PC-9 (cell line): Measurements from ENCODE around the gene DAAM1. TPM values are rescaled to one million over a fixed set of nuclear protein-coding genes. Genes with fewer than 3 reads are reported as not detected.

Experiments
- BruUV-seq: library from RNA; stranded (reverse); fragments of 400-500 nt; replicated peaks from 2 replicates; lab custom pipeline; 2021; lab: Mats Ljungman, UMichigan
- CTCF ChIA-PET: fragments of 300-600 bp; sonication (Branson Sonifier 250); formaldehyde crosslinking; loops from one replicate; lab custom pipeline; 2022; ENCODE audit warnings: antibody characterized with exemption; lab: Charles Lee
- POLR2A ChIA-PET: fragments of 300-600 bp; sonication (Branson Sonifier 250); formaldehyde crosslinking; loops from one replicate; lab custom pipeline; 2022; ENCODE audit warnings: antibody characterized with exemption; ENCODE audit not compliant: unreplicated experiment; lab: Charles Lee
- DNase-seq, 2 experiments: peaks; one replicate each; pipeline versions ENCODE4 v3.0.0 to v3.0.0-alpha.2; 2015 to 2022; ENCODE audit warnings: mixed read lengths in 1 of 2
- H2AFZ ChIP-seq: fragments of 200-600 bp; sonication (generic); 2 replicates; pipeline ENCODE4 v1.8.1; 2017; ENCODE audit warnings: antibody characterized with exemption
- H3F3A ChIP-seq: fragments of 200-600 bp; sonication (generic); 2 replicates; pipeline ENCODE4 v1.8.1; 2017; ENCODE audit warnings: antibody characterized with exemption, mild to moderate bottlenecking, low read depth; ENCODE audit not compliant: insufficient read depth
- H3K27ac ChIP-seq: fragments of 200-600 bp; sonication (generic); 2 replicates; pipeline ENCODE4 v1.6.1; 2016; ENCODE audit warnings: mixed run types
- H3K27me3 ChIP-seq: fragments of 200-600 bp; sonication (generic); 2 replicates; pipeline ENCODE4 v1.6.1; 2016; ENCODE audit warnings: low read depth, mixed run types; ENCODE audit not compliant: insufficient read depth
- H3K36me3 ChIP-seq: fragments of 200-600 bp; sonication (generic); 2 replicates; pipeline ENCODE4 v1.6.1; 2016; ENCODE audit warnings: low read depth, mixed run types
- H3K4me1 ChIP-seq: fragments of 200-600 bp; sonication (generic); replicated peaks from 2 replicates; pipeline ENCODE4 v1.6.1; 2016; ENCODE audit warnings: mixed run types; ENCODE audit not compliant: insufficient read depth
- H3K4me2 ChIP-seq: fragments of 200-600 bp; sonication (generic); 2 replicates; pipeline ENCODE4 v1.6.1; 2017; ENCODE audit warnings: mixed run types
- H3K4me3 ChIP-seq: fragments of 200-600 bp; sonication (generic); 2 replicates; pipeline ENCODE4 v1.6.1; 2016; ENCODE audit warnings: mixed run types
- H3K79me2 ChIP-seq: fragments of 200-600 bp; sonication (generic); 2 replicates; pipeline ENCODE4 v1.6.1; 2017; ENCODE audit warnings: low read depth, mixed run types
- H3K9me2 ChIP-seq: fragments of 200-600 bp; sonication (generic); 2 replicates; pipeline ENCODE4 v1.8.1; 2017; ENCODE audit warnings: mild to moderate bottlenecking; ENCODE audit not compliant: insufficient read depth
- H3K9me3 ChIP-seq: fragments of 200-600 bp; sonication (generic); 2 replicates; pipeline ENCODE4 v1.8.1; 2016; ENCODE audit warnings: low read depth; ENCODE audit not compliant: insufficient read depth
- H4K20me1 ChIP-seq: fragments of 200-600 bp; sonication (generic); 2 replicates; pipeline ENCODE4 v1.8.1; 2017; ENCODE audit not compliant: insufficient read depth
- EZH2 ChIP-seq: fragments of 200-600 bp; sonication (generic); IDR thresholded peaks from 2 replicates; pipeline ENCODE4 v1.8.0; 2017; ENCODE audit warnings: antibody characterized with exemption, low read depth
- intact Hi-C: fragments of 100-400 bp; cut with micrococcal nuclease; formaldehyde crosslinking; loops from one replicate; pipeline ENCODE4 v1.10.0; 2022; ENCODE audit not compliant: unreplicated experiment
- total RNA-seq: library from RNA; stranded (reverse); gene quantifications from 2 replicates; pipeline ENCODE4 v1.2.3, GENCODE V29; 2021
- TF ChIP-seq, protein P1 (sequence below): fragments of 200-600 bp; sonication (generic); conservative IDR thresholded peaks from 2 replicates; pipeline ENCODE4 v1.6.1; 2017; ENCODE audit warnings: mixed run types, antibody characterized with exemption, mild to moderate bottlenecking, moderate library complexity

The DAAM1 gene
- total RNA-seq, 1 experiment from 2014 or later: 70.7 TPM

DNA sequence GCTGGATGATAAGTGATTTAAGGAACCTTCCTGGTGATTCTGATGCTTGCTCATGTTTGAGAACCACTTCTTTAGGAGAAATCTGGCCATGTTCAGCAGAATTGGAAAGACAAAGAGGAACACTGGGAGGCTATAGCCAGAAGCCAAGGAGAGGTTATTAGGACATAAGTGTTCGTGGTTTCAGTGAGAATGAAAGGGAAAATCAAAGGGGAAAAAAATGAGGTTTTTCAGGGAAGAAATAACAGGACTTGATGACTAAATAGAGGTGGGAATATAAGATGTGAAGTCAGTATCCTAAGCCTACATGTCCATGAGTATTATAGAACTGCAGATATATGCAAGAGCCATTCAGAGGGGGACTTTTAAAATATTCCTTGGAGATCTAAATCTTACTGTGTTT is 95.6 kb downstream of the DAAM1 start:
- peaks cover 43% of the 10 kb centered on the region for H3K4me1 ChIP-seq
- H3K4me3 ChIP-seq: no peak overlapping the region
- 0 out of 2 replicates have a peak, but pooled peaks cover 3% of the 10 kb centered on the region for H3K9me2 ChIP-seq
- no peaks in the 10 kb centered on the region for H3K36me3 ChIP-seq
- TF ChIP-seq, protein P1, sequence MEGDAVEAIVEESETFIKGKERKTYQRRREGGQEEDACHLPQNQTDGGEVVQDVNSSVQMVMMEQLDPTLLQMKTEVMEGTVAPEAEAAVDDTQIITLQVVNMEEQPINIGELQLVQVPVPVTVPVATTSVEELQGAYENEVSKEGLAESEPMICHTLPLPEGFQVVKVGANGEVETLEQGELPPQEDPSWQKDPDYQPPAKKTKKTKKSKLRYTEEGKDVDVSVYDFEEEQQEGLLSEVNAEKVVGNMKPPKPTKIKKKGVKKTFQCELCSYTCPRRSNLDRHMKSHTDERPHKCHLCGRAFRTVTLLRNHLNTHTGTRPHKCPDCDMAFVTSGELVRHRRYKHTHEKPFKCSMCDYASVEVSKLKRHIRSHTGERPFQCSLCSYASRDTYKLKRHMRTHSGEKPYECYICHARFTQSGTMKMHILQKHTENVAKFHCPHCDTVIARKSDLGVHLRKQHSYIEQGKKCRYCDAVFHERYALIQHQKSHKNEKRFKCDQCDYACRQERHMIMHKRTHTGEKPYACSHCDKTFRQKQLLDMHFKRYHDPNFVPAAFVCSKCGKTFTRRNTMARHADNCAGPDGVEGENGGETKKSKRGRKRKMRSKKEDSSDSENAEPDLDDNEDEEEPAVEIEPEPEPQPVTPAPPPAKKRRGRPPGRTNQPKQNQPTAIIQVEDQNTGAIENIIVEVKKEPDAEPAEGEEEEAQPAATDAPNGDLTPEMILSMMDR: no peak
- TF ChIP-seq EZH2: no peak
- intact Hi-C loops: no loop called here
- DNase-seq: no peak
- H3K79me2 ChIP-seq: no peaks in the 10 kb centered on the region
- H3K27me3 ChIP-seq: no peaks in the 10 kb centered on the region
- ChIA-PET POLR2A (interaction anchor here (0.6 kb wide), 1 partner anchor 108 kb away, joined by 3 read pairs; no protein-coding TSS in a partner anchor), CTCF (no interaction called here)
- peaks cover 34% of the 10 kb centered on the region for H3F3A ChIP-seq
- peaks cover 6% of the 10 kb centered on the region; the same call in 1 of the 2 replicates for H3K9me3 ChIP-seq
- H2AFZ ChIP-seq: no peak overlapping the region
- peak overlapping the region; percentile 35 for H3K4me2 ChIP-seq
- H4K20me1 ChIP-seq: no peaks in the 10 kb centered on the region
- BruUV-seq: no TSS peak
- peak overlapping the region; percentile 79 for H3K27ac ChIP-seq

DNA sequence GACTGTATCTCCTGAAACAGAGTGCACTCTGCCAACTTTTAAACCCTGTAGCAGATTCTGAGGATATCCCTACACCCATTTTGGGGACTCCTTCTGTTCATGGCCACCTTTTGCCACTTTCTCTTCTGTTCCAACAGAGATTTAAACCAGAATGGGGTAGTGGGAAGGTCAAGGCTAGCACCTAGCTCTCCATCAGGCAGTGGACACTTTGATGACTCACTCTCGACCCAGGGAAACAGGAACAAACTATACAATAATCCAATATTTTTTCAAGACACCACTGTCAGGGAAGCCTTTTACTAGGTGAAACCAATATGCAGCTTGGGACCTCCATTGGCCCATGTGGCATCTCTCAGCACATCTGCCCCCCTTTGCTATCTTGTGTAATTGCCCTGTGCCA is 103.6 kb downstream of the DAAM1 start:
- H2AFZ ChIP-seq: no peak overlapping the region
- no TSS peak for BruUV-seq
- POLR2A ChIA-PET: no interaction called here

DNA sequence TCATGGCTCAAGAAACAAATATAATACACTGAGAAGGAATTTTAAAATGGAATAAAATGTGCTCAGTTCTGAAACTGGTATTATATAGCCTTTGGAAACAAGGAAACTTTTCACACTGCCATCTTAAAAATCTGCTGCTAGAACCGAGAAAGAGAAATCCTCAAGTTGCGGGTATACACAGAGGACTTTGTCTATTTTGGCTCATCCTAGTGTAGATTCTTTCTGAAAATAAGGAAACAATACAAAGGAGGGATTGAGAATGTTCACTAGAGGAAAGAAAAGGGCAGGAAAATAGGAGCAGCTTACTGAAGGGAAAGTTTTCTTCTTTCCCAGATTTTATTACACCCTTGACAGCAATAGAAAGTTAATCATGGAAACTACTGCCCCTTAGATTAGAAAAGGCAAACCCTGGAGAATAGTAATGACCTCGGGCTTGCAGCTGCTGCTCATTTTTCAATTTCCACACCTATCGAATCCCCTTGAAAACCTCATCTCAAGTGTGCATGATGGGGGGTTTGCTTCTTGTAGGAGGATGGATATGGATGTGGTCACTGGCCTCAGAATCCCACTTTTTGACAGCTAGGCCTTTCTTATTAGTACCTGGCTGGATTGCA is 104.6 kb downstream of the DAAM1 start:
- ChIA-PET CTCF (no interaction called here), POLR2A (interaction anchor here (0.7 kb wide), 1 partner anchor 148 kb away, joined by 3 read pairs; no protein-coding TSS in a partner anchor)
- no TSS peak for BruUV-seq
- Histone ChIP-seq H3K9me3 (no peaks in the 10 kb centered on the region), H3K36me3 (peaks cover 8% of the 10 kb centered on the region; the same call in 1 of the 2 replicates), H3K79me2 (no peaks in the 10 kb centered on the region), H3F3A (0 out of 2 replicates have a peak, but pooled peaks cover 5% of the 10 kb centered on the region), H3K4me1 (peaks cover 10% of the 10 kb centered on the region; the same call in 1 of the 2 replicates), H3K27ac (no peak overlapping the region), H3K4me3 (no peak overlapping the region), H2AFZ (no peak overlapping the region), H4K20me1 (no peaks in the 10 kb centered on the region), H3K9me2 (no peaks in the 10 kb centered on the region), H3K27me3 (no peaks in the 10 kb centered on the region), H3K4me2 (no peak overlapping the region)
- intact Hi-C loops: no loop called here
- no peak for DNase-seq
- TF ChIP-seq EZH2: no peak
- TF ChIP-seq, protein P1: no peak

More for the DNA sequence above, 103.6 kb downstream of the DAAM1 start:
- DNase-seq: no peak
- Histone ChIP-seq H3K27ac (no peak overlapping the region), H3K4me2 (no peak overlapping the region), H3K4me1 (peaks cover 10% of the 10 kb centered on the region; the same call in 1 of the 2 replicates), H3K9me2 (0 out of 2 replicates have a peak, but pooled peaks cover 3% of the 10 kb centered on the region), H3K36me3 (peaks cover 8% of the 10 kb centered on the region; the same call in 1 of the 2 replicates), H4K20me1 (no peaks in the 10 kb centered on the region), H3K27me3 (no peaks in the 10 kb centered on the region), H3K9me3 (no peaks in the 10 kb centered on the region), H3K4me3 (no peak overlapping the region), H3K79me2 (no peaks in the 10 kb centered on the region), H3F3A (0 out of 2 replicates have a peak, but pooled peaks cover 5% of the 10 kb centered on the region)
- TF ChIP-seq, protein P1: no peak
- no peak for TF ChIP-seq EZH2
- CTCF ChIA-PET: no interaction called here
- intact Hi-C loops: no loop called here
